B cell (primary cell): ENCODE data around the gene FRMD3. TPM values are rescaled to one million over a fixed set of nuclear protein-coding genes. Genes with fewer than 3 reads are reported as not detected.

ENCODE experiments used
- ATAC-seq: fragments of 200-7000 bp; cut with Tn5 transposase; one replicate; pipeline ENCODE4 v1.10.0; 2021; ENCODE audit warnings: low read depth, mild to moderate bottlenecking, moderate number of reproducible peaks, moderate library complexity
- CTCF ChIA-PET: fragments of 350-600 bp; sonication (Branson Sonifier 250); formaldehyde crosslinking; loops from one replicate; lab custom pipeline; 2021; ENCODE audit warnings: antibody characterized with exemption, inconsistent platforms; lab: Charles Lee
- POLR2A ChIA-PET: fragments of 350-600 bp; sonication (Branson Sonifier 250); formaldehyde crosslinking; loops from one replicate; lab custom pipeline; 2021; ENCODE audit warnings: antibody characterized with exemption; lab: Charles Lee
- DNase-seq: peaks from one replicate; pipeline ENCODE4 v3.0.0; 2013
- H2AFZ ChIP-seq: 2 replicates; pipeline ENCODE4 v1.6.1; 2012; ENCODE audit warnings: mild to moderate bottlenecking, low read depth, low read length; ENCODE audit not compliant: insufficient read depth, poor library complexity, severe bottlenecking
- H3K27ac ChIP-seq, 2 donors: 1 replicate in 1 of 2; 2 replicates in 1 of 2; pipeline ENCODE4 v1.5.1; 2012 to 2013; ENCODE audit warnings: low read length in 2 of 2, mild to moderate bottlenecking in 2 of 2, moderate library complexity in 1 of 2
- H3K27me3 ChIP-seq, 4 experiments: fragments of 200-600 bp in 1 of 4; sonication (generic) in 1 of 4; replicated peaks in 1 of 4; 1 replicate in 2 of 4; 2 replicates in 2 of 4; pipeline versions ENCODE4 v1.6.1 to v1.7.0; 2013 to 2016; ENCODE audit warnings: low read length in 3 of 4, mild to moderate bottlenecking in 2 of 4, mixed read lengths in 1 of 4, moderate library complexity in 1 of 4; ENCODE audit not compliant: insufficient read depth in 4 of 4, control insufficient read depth in 3 of 4; ENCODE audit errors: control extremely low read depth in 1 of 4
- H3K36me3 ChIP-seq, 2 experiments: replicated peaks in 1 of 2; 1 replicate in 1 of 2; 2 replicates in 1 of 2; pipeline versions ENCODE4 v1.6.1 to v1.7.1; 2013; ENCODE audit warnings: low read length in 1 of 2; ENCODE audit not compliant: insufficient read depth in 2 of 2, control insufficient read depth in 1 of 2; ENCODE audit errors: control extremely low read depth in 1 of 2, extremely low read depth in 1 of 2
- H3K4me1 ChIP-seq, 2 donors: fragments of 200-600 bp in 1 of 2; sonication (generic) in 1 of 2; 1 replicate in 1 of 2; 2 replicates in 1 of 2; pipeline versions ENCODE4 v1.5.1 to v1.6.1; 2013 to 2017; ENCODE audit warnings: low read length in 2 of 2; ENCODE audit not compliant: control insufficient read depth in 2 of 2, insufficient read depth in 2 of 2
- H3K4me2 ChIP-seq: replicated peaks from 2 replicates; pipeline ENCODE3; 2012; ENCODE audit warnings: mild to moderate bottlenecking, low read depth, low read length; ENCODE audit not compliant: poor library complexity, severe bottlenecking
- H3K4me3 ChIP-seq, 5 experiments: fragments of 200-600 bp in 1 of 5; sonication (generic) in 1 of 5; 1 replicate in 3 of 5; 2 replicates in 2 of 5; pipeline versions ENCODE4 v1.5.1 to v1.7.0; 2011 to 2016; ENCODE audit warnings: low read length in 4 of 5, mild to moderate bottlenecking in 4 of 5, low read depth in 2 of 5, control low read depth in 1 of 5, moderate library complexity in 1 of 5; ENCODE audit not compliant: insufficient read depth in 1 of 5; ENCODE audit errors: control extremely low read depth in 1 of 5, extremely low read depth in 1 of 5
- H3K79me2 ChIP-seq: fragments of 200-600 bp; sonication (generic); one replicate; pipeline ENCODE4 v1.6.0; 2016; ENCODE audit warnings: low read length; ENCODE audit not compliant: control insufficient read depth, insufficient read depth
- H3K9ac ChIP-seq: fragments of 200-600 bp; sonication (generic); 2 replicates; pipeline ENCODE4 v1.6.1; 2017; ENCODE audit warnings: mild to moderate bottlenecking, low read length, moderate library complexity
- H3K9me3 ChIP-seq, 3 donors: one replicate each; pipeline versions ENCODE4 v1.6.1 to v1.7.1; 2013; ENCODE audit warnings: low read length in 2 of 3; ENCODE audit not compliant: control insufficient read depth in 2 of 3, insufficient read depth in 1 of 3; ENCODE audit errors: control extremely low read depth in 1 of 3
- H4K20me1 ChIP-seq: 2 replicates; pipeline ENCODE4 v1.6.0; 2012; ENCODE audit warnings: mild to moderate bottlenecking, low read length; ENCODE audit not compliant: insufficient read depth, control insufficient read depth, poor library complexity, severe bottlenecking
- H3K27ac Mint-ChIP-seq: one replicate; pipeline ENCODE4 v1.8.0; 2021; ENCODE audit warnings: mixed read lengths
- H3K27me3 Mint-ChIP-seq: one replicate; pipeline ENCODE4 v1.8.0; 2021; ENCODE audit warnings: mixed read lengths
- H3K4me1 Mint-ChIP-seq: one replicate; pipeline ENCODE4 v1.8.0; 2021; ENCODE audit warnings: mixed read lengths
- H3K4me3 Mint-ChIP-seq: one replicate; pipeline ENCODE4 v1.8.0; 2021; ENCODE audit warnings: mixed read lengths
- H3K9me3 Mint-ChIP-seq: one replicate; pipeline ENCODE4 v1.8.0; 2022; ENCODE audit warnings: mixed read lengths; ENCODE audit not compliant: insufficient read depth
- EZH2 ChIP-seq: IDR thresholded peaks from 2 replicates; pipeline ENCODE4 v1.6.1; 2012; ENCODE audit warnings: borderline replicate concordance, low read depth, mild to moderate bottlenecking, moderate library complexity, low read length; ENCODE audit not compliant: insufficient read depth, poor library complexity, severe bottlenecking
- WGBS: methylation state at CpG from one replicate; pipeline ENCODE4 v1.1.5; 2013; ENCODE audit warnings: missing lambda C conversion rate; ENCODE audit not compliant: insufficient coverage; 5-methylcytosine and 5-hydroxymethylcytosine counted together
- intact Hi-C: fragments of 100-400 bp; cut with micrococcal nuclease; formaldehyde crosslinking; loops from one replicate; pipeline ENCODE4 v1.10.0; 2022
- polyA plus RNA-seq: library from polyadenylated mRNA; depleted of rRNA; stranded (reverse); fragments of >200 nt; gene quantifications from 2 replicates; pipeline ENCODE4 v1.2.3, GENCODE V29; 2012
- total RNA-seq, 2 donors: library from RNA; stranded (reverse); fragments of 120-200 nt in 1 of 2; gene quantifications; 1 replicate in 1 of 2; 2 replicates in 1 of 2; pipeline versions ENCODE4 v1.2.3 to v1.2.4, GENCODE V29; 2013 to 2022
- TF ChIP-seq, protein P1 (sequence below): fragments of 200-600 bp; IDR thresholded peaks from one replicate; pipeline ENCODE4 v1.8.0; 2022; ENCODE audit warnings: antibody characterized with exemption, mild to moderate bottlenecking

Gene FRMD3
- total and polyA plus RNA-seq, 2 donors (not counting 1 experiment from before 2014, with no cell fraction given): 0.37 to 0.49 TPM

DNA sequence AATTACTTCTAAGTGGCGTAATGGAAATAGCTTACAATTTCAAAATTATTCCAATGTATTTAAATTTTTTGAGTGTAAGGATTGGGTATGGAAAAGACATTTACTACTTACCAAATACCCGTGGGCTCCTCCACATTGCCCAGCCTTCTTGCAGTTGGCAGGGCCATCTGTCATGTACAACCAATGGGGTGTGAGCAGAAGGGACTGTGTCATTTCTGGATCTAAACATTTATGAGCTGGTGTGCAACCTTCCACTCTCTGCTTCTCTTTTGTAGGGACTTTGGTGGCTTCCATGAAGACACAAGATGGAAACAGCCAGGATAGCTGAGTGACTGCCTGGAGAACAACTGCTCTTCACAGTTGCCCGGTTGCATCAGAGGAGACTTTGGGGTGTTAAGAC is 40.8 kb downstream of the FRMD3 start:
- 100% methylated on average over 1 of the region's 3 CpGs for WGBS
- Histone ChIP-seq H3K27ac (no peak overlapping the region), H3K4me3 (no peak overlapping the region), H3K79me2 (no peaks in the 10 kb centered on the region), H4K20me1 (no peaks in the 10 kb centered on the region), H3K36me3 (no peaks in the 10 kb centered on the region), H3K4me2 (no peak overlapping the region), H3K9me3 (no peaks in the 10 kb centered on the region), H2AFZ (no peak overlapping the region), H3K27me3 (no peaks in the 10 kb centered on the region), H3K4me1 (no peaks in the 10 kb centered on the region), H3K9ac (no peak overlapping the region)
- H3K4me3 Mint-ChIP-seq: no peak overlapping the region
- no peak overlapping the region for H3K27ac Mint-ChIP-seq
- TF ChIP-seq, protein P1, sequence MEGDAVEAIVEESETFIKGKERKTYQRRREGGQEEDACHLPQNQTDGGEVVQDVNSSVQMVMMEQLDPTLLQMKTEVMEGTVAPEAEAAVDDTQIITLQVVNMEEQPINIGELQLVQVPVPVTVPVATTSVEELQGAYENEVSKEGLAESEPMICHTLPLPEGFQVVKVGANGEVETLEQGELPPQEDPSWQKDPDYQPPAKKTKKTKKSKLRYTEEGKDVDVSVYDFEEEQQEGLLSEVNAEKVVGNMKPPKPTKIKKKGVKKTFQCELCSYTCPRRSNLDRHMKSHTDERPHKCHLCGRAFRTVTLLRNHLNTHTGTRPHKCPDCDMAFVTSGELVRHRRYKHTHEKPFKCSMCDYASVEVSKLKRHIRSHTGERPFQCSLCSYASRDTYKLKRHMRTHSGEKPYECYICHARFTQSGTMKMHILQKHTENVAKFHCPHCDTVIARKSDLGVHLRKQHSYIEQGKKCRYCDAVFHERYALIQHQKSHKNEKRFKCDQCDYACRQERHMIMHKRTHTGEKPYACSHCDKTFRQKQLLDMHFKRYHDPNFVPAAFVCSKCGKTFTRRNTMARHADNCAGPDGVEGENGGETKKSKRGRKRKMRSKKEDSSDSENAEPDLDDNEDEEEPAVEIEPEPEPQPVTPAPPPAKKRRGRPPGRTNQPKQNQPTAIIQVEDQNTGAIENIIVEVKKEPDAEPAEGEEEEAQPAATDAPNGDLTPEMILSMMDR: no peak
- TF ChIP-seq EZH2: no peak
- no peak for ATAC-seq
- ChIA-PET CTCF (no interaction called here), POLR2A (no interaction called here)
- no peak for DNase-seq
- no peaks in the 10 kb centered on the region for H3K4me1 Mint-ChIP-seq
- intact Hi-C loops: no loop called here
- H3K9me3 Mint-ChIP-seq: no peaks in the 10 kb centered on the region
- H3K27me3 Mint-ChIP-seq: no peaks in the 10 kb centered on the region

DNA sequence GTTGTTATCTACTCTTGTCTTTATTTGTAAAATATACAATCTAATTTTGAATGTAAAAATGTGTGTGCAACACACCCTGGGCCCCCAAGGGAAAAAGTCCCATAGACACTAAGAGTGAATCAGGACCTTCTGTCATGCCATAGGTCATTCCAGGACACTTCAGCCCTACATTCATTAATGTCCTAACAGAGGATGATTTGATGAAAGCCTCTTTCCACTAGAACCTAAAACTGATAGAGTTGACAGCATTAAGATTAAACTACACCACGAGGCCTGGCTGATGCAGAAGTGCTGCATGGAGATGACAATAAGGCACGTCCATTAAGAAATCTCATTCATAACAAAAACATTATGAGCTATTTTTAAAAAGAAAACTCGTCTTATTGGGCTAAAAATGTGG is 46.2 kb downstream of the FRMD3 start:
- Mint-ChIP-seq H3K9me3 (no peaks in the 10 kb centered on the region), H3K4me3 (no peak overlapping the region), H3K4me1 (no peaks in the 10 kb centered on the region), H3K27me3 (no peaks in the 10 kb centered on the region), H3K27ac (no peak overlapping the region)
- Histone ChIP-seq H3K9me3 (no peaks in the 10 kb centered on the region), H3K27me3 (no peaks in the 10 kb centered on the region), H3K79me2 (no peaks in the 10 kb centered on the region), H4K20me1 (no peaks in the 10 kb centered on the region), H3K4me2 (no peak overlapping the region), H3K4me1 (no peaks in the 10 kb centered on the region), H3K4me3 (no peak overlapping the region), H3K36me3 (no peaks in the 10 kb centered on the region), H3K27ac (no peak overlapping the region), H2AFZ (no peak overlapping the region), H3K9ac (no peak overlapping the region)
- TF ChIP-seq EZH2: no peak
- TF ChIP-seq, protein P1: no peak
- no peak for ATAC-seq
- POLR2A ChIA-PET: no interaction called here
- intact Hi-C loops: no loop called here
- no peak for DNase-seq
- WGBS: no CpG with 5 or more reads among the region's 3 CpGs
- CTCF ChIA-PET: no interaction called here
